Psoas muscle (tissue), 8 donors: ENCODE results near the gene ARMH1. TPM values are rescaled to one million over a fixed set of nuclear protein-coding genes. Genes with fewer than 3 reads are reported as not detected.

Experiments
- ATAC-seq, 4 donors: fragments of 200-7000 bp; cut with Tn5 transposase; one replicate each; pipeline ENCODE4 v1.9.1; 2020; ENCODE audit warnings: moderate library complexity in 3 of 4, mild to moderate bottlenecking in 2 of 4
- DNase-seq, 2 donors: peaks; one replicate each; pipeline ENCODE4 v3.0.0-alpha.2; 2020
- H3K27ac ChIP-seq: fragments of 200-600 bp; one replicate; pipeline ENCODE4 v1.8.0; 2022
- H3K27me3 ChIP-seq, 3 donors: fragments of 200-600 bp in 1 of 3; one replicate each; pipeline versions ENCODE4 v1.6.1 to v1.8.0; 2013 to 2022; ENCODE audit warnings: low read length in 2 of 3, mild to moderate bottlenecking in 2 of 3, moderate library complexity in 1 of 3; ENCODE audit not compliant: insufficient read depth in 3 of 3
- H3K36me3 ChIP-seq, 2 donors: fragments of 200-600 bp in 1 of 2; one replicate each; pipeline versions ENCODE4 v1.6.1 to v1.8.0; 2013 to 2022; ENCODE audit warnings: low read depth in 1 of 2, mild to moderate bottlenecking in 1 of 2, moderate library complexity in 1 of 2; ENCODE audit not compliant: insufficient read depth in 1 of 2
- H3K4me1 ChIP-seq: fragments of 200-600 bp; one replicate; pipeline ENCODE4 v1.8.0; 2022
- H3K4me3 ChIP-seq: fragments of 200-600 bp; one replicate; pipeline ENCODE4 v1.8.0; 2022; ENCODE audit warnings: mild to moderate bottlenecking
- H3K9me3 ChIP-seq: fragments of 200-600 bp; one replicate; pipeline ENCODE4 v1.8.0; 2022
- WGBS, 3 donors: extraction: QIAGEN DNeasy Blood & Tissue Kit; methylation state at CpG; one replicate each; pipeline versions ENCODE4 v1.1.6 to v1.1.7; 2013; 5-methylcytosine and 5-hydroxymethylcytosine counted together
- intact Hi-C, 2 donors: fragments of 100-400 bp; cut with DNase I; formaldehyde crosslinking; loops; one replicate each; pipeline versions ENCODE4 v1.11.0 to v1.14.2; 2022
- polyA plus RNA-seq, 3 donors: library from polyadenylated mRNA; stranded (reverse); fragments of 200-250 nt; gene quantifications; one replicate each; pipeline ENCODE4 v1.2.3, GENCODE V29; 2013
- total RNA-seq, 4 donors: library from RNA; stranded (reverse); fragmentation: NEBNext Ultra II Directional in 2 of 4; extraction: Animal tissue kit (Norgen Biotek cat#: 25700) in 2 of 4; gene quantifications; one replicate each; pipeline versions ENCODE4 v1.2.1 to v1.2.4, GENCODE V29; 2021 to 2023
- TF ChIP-seq, protein P1 (sequence below): fragments of 200-600 bp; IDR thresholded peaks from one replicate; pipeline ENCODE4 v1.8.0; 2022; ENCODE audit warnings: antibody characterized with exemption
- donor health status: healthy with polysubstance abuse.
- donor health status: DM: no; HTN: no; CAD: no; lungs with moderate emphysema.
- donor health status: Bipolar disorder and iron deficiency.
- donor health status: healthy.
- donor health status: DM: yes; HTN: yes; CAD: no.
- donor health status: DM: no; HTN: no; CAD: no.
- donor health status: DM: no; HTN: no; CAD: no.
- donor health status: DM: yes; HTN: yes; CAD: no.

ARMH1 gene
- total and polyA plus RNA-seq, 7 donors, result 0.08 to 0.82 (median 0.62) TPM; not detected in 1

DNA sequence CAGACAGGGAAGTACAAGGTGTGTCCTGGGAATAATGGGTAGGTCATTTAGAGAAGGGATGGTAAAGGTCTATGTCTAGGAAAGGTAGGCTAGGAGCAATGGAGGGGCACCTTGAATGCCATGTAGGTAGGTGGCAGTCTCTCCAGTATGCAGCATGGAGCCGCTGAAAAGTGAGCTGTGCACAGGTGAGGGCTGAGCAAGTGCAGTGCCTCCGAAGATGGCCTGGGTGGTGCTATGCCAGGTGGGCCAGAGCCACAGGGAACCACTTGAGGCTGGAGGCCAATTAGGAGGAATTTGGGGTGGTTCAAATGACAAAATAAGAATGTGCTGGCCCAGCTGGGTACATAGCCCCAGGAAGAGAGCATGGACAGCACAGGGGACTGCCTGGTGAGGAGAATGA lies 31.4 kb downstream of the ARMH1 start:
- TF ChIP-seq, protein P1, sequence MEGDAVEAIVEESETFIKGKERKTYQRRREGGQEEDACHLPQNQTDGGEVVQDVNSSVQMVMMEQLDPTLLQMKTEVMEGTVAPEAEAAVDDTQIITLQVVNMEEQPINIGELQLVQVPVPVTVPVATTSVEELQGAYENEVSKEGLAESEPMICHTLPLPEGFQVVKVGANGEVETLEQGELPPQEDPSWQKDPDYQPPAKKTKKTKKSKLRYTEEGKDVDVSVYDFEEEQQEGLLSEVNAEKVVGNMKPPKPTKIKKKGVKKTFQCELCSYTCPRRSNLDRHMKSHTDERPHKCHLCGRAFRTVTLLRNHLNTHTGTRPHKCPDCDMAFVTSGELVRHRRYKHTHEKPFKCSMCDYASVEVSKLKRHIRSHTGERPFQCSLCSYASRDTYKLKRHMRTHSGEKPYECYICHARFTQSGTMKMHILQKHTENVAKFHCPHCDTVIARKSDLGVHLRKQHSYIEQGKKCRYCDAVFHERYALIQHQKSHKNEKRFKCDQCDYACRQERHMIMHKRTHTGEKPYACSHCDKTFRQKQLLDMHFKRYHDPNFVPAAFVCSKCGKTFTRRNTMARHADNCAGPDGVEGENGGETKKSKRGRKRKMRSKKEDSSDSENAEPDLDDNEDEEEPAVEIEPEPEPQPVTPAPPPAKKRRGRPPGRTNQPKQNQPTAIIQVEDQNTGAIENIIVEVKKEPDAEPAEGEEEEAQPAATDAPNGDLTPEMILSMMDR, result no peak
- no peak overlapping the region for H3K27ac ChIP-seq
- H3K4me1 ChIP-seq, result no peaks in the 10 kb centered on the region
- no peaks in the 10 kb centered on the region for H3K9me3 ChIP-seq
- peaks cover 0 to 3% (median 2%) of the 10 kb centered on the region in 3 donors for H3K27me3 ChIP-seq
- ATAC-seq (no peak), DNase-seq (no peak)
- H3K4me3 ChIP-seq, result no peak overlapping the region
- intact Hi-C loops, result no loop called here
- no peaks in the 10 kb centered on the region for H3K36me3 ChIP-seq
- WGBS, 3 donors, result 51 to 81% (median 55%) methylated on average over 2 of the region's 2 CpGs

- ATAC-seq, result no peak
- no peaks in the 10 kb centered on the region for H3K36me3 ChIP-seq
- no peak overlapping the region for H3K4me3 ChIP-seq
- 89 to 92% (median 90%) methylated on average over 6 of the region's 6 CpGs for WGBS, 3 donors
- intact Hi-C loops, result no loop called here
- no peak for DNase-seq
- H3K9me3 ChIP-seq, result no peaks in the 10 kb centered on the region
- peaks cover 0 to 3% (median 2%) of the 10 kb centered on the region in 3 donors for H3K27me3 ChIP-seq
- no peak overlapping the region for H3K27ac ChIP-seq
- H3K4me1 ChIP-seq, result no peaks in the 10 kb centered on the region
- TF ChIP-seq, protein P1, result no peak
Observed at GRCh38 chr1:44707112-44707881, 32.8 kb downstream of the ARMH1 start.

- Histone ChIP-seq H3K4me1 (no peaks in the 10 kb centered on the region), H3K36me3 (no peaks in the 10 kb centered on the region), H3K4me3 (peak overlapping the region; percentile 25), H3K27ac (no peak overlapping the region), H3K9me3 (no peaks in the 10 kb centered on the region), H3K27me3 (peaks cover 0 to 3% (median 2%) of the 10 kb centered on the region in 3 donors)
- WGBS, 3 donors, result 36 to 42% (median 37%) methylated on average over 15 of the region's 15 CpGs
- intact Hi-C loops, result no loop called here
- TF ChIP-seq, protein P1, result peak; percentile 62
- ATAC-seq (peak; percentile 56 to 80 (median 74)), DNase-seq (no peak)
Observed at GRCh38 chr1:44707959-44708831, 33.7 kb downstream of the ARMH1 start.

DNA sequence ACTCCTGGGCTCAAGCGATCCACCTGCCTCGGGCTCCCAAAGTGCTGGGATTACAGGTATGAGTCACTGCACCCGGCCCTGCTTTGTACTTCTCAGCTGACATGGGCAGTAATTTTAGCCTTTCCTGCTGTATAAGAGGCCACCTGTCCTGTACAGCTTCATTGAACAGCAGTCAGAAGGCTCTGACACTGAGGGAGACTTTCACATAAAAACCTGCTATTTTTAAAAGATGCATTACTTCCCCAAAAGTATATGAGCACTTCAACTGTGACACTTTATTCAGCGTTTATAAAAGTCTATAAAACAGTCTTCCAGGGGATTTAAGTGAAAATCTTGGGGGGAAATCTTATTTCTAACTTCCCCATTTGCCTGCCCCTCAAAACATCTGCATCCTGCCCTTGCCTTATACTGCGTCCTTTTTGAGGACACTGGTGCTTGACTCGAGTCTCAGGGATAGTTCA lies 38.8 kb downstream of the ARMH1 start:
- TF ChIP-seq, protein P1, result no peak
- Histone ChIP-seq H3K9me3 (no peaks in the 10 kb centered on the region), H3K27me3 (peaks cover 0 to 3% (median 2%) of the 10 kb centered on the region in 3 donors), H3K4me3 (no peak overlapping the region), H3K27ac (peak overlapping the region; percentile 57), H3K36me3 (no peaks in the 10 kb centered on the region), H3K4me1 (peaks cover 7% of the 10 kb centered on the region)
- intact Hi-C loops, result no loop called here
- no peak for DNase-seq
- ATAC-seq, result peak; percentile 74 to 93 (median 87)
- 33 to 43% (median 37%) methylated on average over 6 of the region's 6 CpGs for WGBS, 3 donors
